Endothelial cell of umbilical vein (primary cell): ENCODE results near the gene ARHGEF9. TPM values are rescaled to one million over a fixed set of nuclear protein-coding genes. Genes with fewer than 3 reads are reported as not detected.

Experiments used
- BruUV-seq: library from RNA; stranded (reverse); fragments of 400-500 nt; replicated peaks from 2 replicates; lab custom pipeline; 2021; lab: Mats Ljungman, UMichigan
- CTCF ChIA-PET: fragments of 300-600, 350-600 bp; sonication (Branson Sonifier 250); formaldehyde crosslinking; loops from one replicate; lab custom pipeline; 2021; ENCODE audit warnings: antibody characterized with exemption, inconsistent platforms; lab: Charles Lee
- POLR2A ChIA-PET: fragments of 300-600, 350-600 bp; sonication (Branson Sonifier 250); formaldehyde crosslinking; loops from one replicate; lab custom pipeline; 2021; ENCODE audit warnings: antibody characterized with exemption, inconsistent platforms; lab: Charles Lee
- DNase-seq: peaks from one replicate; pipeline ENCODE4 v3.0.0-alpha.2; 2011; ENCODE audit warnings: low read depth, low spot score
- FAIRE-seq: peaks from 2 replicates; lab custom pipeline; 2011; peaks lifted over from hg19 to GRCh38; lab: Jason Lieb, UNC
- H2AFZ ChIP-seq: 2 replicates; pipeline ENCODE4 v1.6.0; 2012; ENCODE audit warnings: low read depth, low read length, control low read depth, inconsistent platforms
- H3K27ac ChIP-seq: 2 replicates; pipeline ENCODE4 v1.5.1; 2011; ENCODE audit warnings: low read depth, mild to moderate bottlenecking, control low read depth, low read length, moderate library complexity; ENCODE audit not compliant: insufficient read depth
- H3K27me3 ChIP-seq, 2 experiments: 2 replicates each; pipeline versions ENCODE4 v1.6.0 to v1.6.1; 2011; ENCODE audit warnings: low read length in 2 of 2, mixed read lengths in 1 of 2; ENCODE audit not compliant: control insufficient read depth in 2 of 2, insufficient read depth in 2 of 2
- H3K36me3 ChIP-seq, 2 experiments: 2 replicates in 1 of 2; 3 replicates in 1 of 2; pipeline ENCODE4 v1.5.1; 2011; ENCODE audit warnings: low read length in 2 of 2, mild to moderate bottlenecking in 1 of 2, moderate library complexity in 1 of 2; ENCODE audit not compliant: control insufficient read depth in 2 of 2, insufficient read depth in 2 of 2; ENCODE audit errors: extremely low read depth in 1 of 2
- H3K4me1 ChIP-seq: 3 replicates; pipeline ENCODE4 v1.5.1; 2011; ENCODE audit warnings: mild to moderate bottlenecking, low read length; ENCODE audit not compliant: control insufficient read depth, insufficient read depth; ENCODE audit errors: extremely low read depth
- H3K4me2 ChIP-seq: 2 replicates; pipeline ENCODE4 v1.6.1; 2011; ENCODE audit warnings: low read length, control low read depth, mixed read lengths; ENCODE audit not compliant: insufficient read depth
- H3K4me3 ChIP-seq, 3 experiments: fragments of 200-600 bp in 1 of 3; sonication (generic), shearing (Covaris generic) in 1 of 3; replicated peaks in 1 of 3; 2 replicates each; pipeline ENCODE4 v1.5.1; 2011 to 2016; ENCODE audit warnings: control low read depth in 3 of 3, low read length in 3 of 3, mild to moderate bottlenecking in 2 of 3, inconsistent platforms in 1 of 3, low read depth in 1 of 3, moderate library complexity in 1 of 3; ENCODE audit not compliant: insufficient read depth in 1 of 3
- H3K79me2 ChIP-seq: 2 replicates; pipeline ENCODE4 v1.6.0; 2012; ENCODE audit warnings: low read length, inconsistent platforms; ENCODE audit not compliant: control insufficient read depth, insufficient read depth
- H3K9ac ChIP-seq: replicated peaks from 2 replicates; pipeline ENCODE3; 2011; ENCODE audit warnings: low read length, control low read depth; ENCODE audit not compliant: insufficient read depth; ENCODE audit errors: extremely low read depth
- H3K9me1 ChIP-seq: replicated peaks from 3 replicates; pipeline ENCODE4 v1.6.0; 2011; ENCODE audit warnings: mild to moderate bottlenecking, low read length; ENCODE audit not compliant: control insufficient read depth, insufficient read depth; ENCODE audit errors: extremely low read depth
- H3K9me3 ChIP-seq: replicated peaks from 2 replicates; pipeline ENCODE4 v1.5.1; 2012; ENCODE audit warnings: low read length, inconsistent platforms; ENCODE audit not compliant: control insufficient read depth, insufficient read depth
- H4K20me1 ChIP-seq: replicated peaks from 2 replicates; pipeline ENCODE3; 2011; ENCODE audit warnings: mild to moderate bottlenecking, low read length; ENCODE audit not compliant: control insufficient read depth, insufficient read depth; ENCODE audit errors: extremely low read depth
- CTCF ChIP-seq, 2 donors: IDR thresholded peaks; 1 replicate in 1 of 2; 2 replicates in 1 of 2; pipeline ENCODE4 v1.5.1; 2011; ENCODE audit warnings: low read length in 2 of 2, mild to moderate bottlenecking in 2 of 2, moderate library complexity in 2 of 2, control low read depth in 1 of 2, inconsistent platforms in 1 of 2, low read depth in 1 of 2; ENCODE audit not compliant: insufficient read depth in 1 of 2; ENCODE audit errors: extremely low read depth in 1 of 2
- EZH2 ChIP-seq: IDR thresholded peaks from 2 replicates; pipeline ENCODE4 v1.6.1; 2012; ENCODE audit warnings: borderline replicate concordance, low read depth, mild to moderate bottlenecking, moderate library complexity, low read length, inconsistent platforms; ENCODE audit not compliant: severe bottlenecking
- FOS ChIP-seq: IDR thresholded peaks from 2 replicates; pipeline ENCODE4 v1.6.1; 2011; ENCODE audit warnings: mild to moderate bottlenecking, low read length, moderate library complexity, borderline replicate concordance; ENCODE audit not compliant: insufficient read depth
- GATA2 ChIP-seq: IDR thresholded peaks from 2 replicates; pipeline ENCODE4 v1.7.0; 2011; ENCODE audit warnings: low read depth, mild to moderate bottlenecking, moderate library complexity, mixed read lengths, low read length; ENCODE audit not compliant: insufficient read length, insufficient read depth
- JUN ChIP-seq: IDR thresholded peaks from 2 replicates; pipeline ENCODE4 v1.6.1; 2011; ENCODE audit warnings: borderline replicate concordance, low read depth; ENCODE audit not compliant: insufficient read length, insufficient read depth
- MAX ChIP-seq: IDR thresholded peaks from 2 replicates; pipeline ENCODE4 v1.6.1; 2011; ENCODE audit not compliant: insufficient read depth, insufficient read length
- MYC ChIP-seq: IDR thresholded peaks from one replicate; pipeline ENCODE4 v1.6.1; 2011; ENCODE audit warnings: mild to moderate bottlenecking, low read depth, low read length
- dilution Hi-C: fragments of 300-500 bp; cut with MboI; formaldehyde crosslinking; loops from one replicate; pipeline ENCODE4 v1.15.0; 2019; ENCODE audit warnings: low sequenced_read_pairs; ENCODE audit not compliant: extremely low pct_ligation_motif_present
- intact Hi-C: fragments of 100-400 bp; cut with micrococcal nuclease; formaldehyde crosslinking; loops from one replicate; pipeline ENCODE4 v1.10.0; 2022
- polyA plus RNA-seq, 4 experiments: library from polyadenylated mRNA; depleted of rRNA in 3 of 4; stranded (reverse) in 3 of 4; unstranded in 1 of 4; fragments of >200 nt; gene quantifications; 2 replicates each; pipeline versions ENCODE4 v1.2.1 to v1.2.3, GENCODE V29; 2011 to 2012; ENCODE audit warnings: missing spikeins in 1 of 4
- total RNA-seq: library from RNA; stranded (reverse); gene quantifications from 2 replicates; pipeline ENCODE4 v1.2.3, GENCODE V29; 2021

The ARHGEF9 gene
- total and polyA plus RNA-seq, 2 donors (not counting 3 experiments of a cell fraction or from before 2014, with no cell fraction given) = 6.5 to 12.9 TPM

GRCh38 chrX:63635750-63636149, 149.3 kb downstream of the ARHGEF9 start:
- Histone ChIP-seq H3K9me3 (no peaks in the 10 kb centered on the region), H3K27me3 (no peaks in the 10 kb centered on the region), H3K4me3 (no peak overlapping the region), H3K4me2 (no peak overlapping the region), H3K27ac (no peak overlapping the region), H3K4me1 (no peaks in the 10 kb centered on the region), H3K36me3 (no peaks in the 10 kb centered on the region), H3K9me1 (no peaks in the 10 kb centered on the region), H3K79me2 (no peaks in the 10 kb centered on the region), H2AFZ (no peak overlapping the region), H3K9ac (no peak overlapping the region), H4K20me1 (no peaks in the 10 kb centered on the region)
- intact Hi-C loops = no loop called here
- no peak for FAIRE-seq
- no peak for DNase-seq
- dilution Hi-C loops = no loop called here
- ChIA-PET CTCF (no interaction called here), POLR2A (no interaction called here)
- BruUV-seq = no TSS peak
- TF ChIP-seq FOS = no peak
- TF ChIP-seq CTCF (IDR thresholded peaks at IDR 0.05; ENCODE audit: extremely low read depth in 1 of 2, insufficient read depth in 1 of 2, low read depth in 1 of 2, low read length in 2 of 2) = no peak
- no peak for TF ChIP-seq MYC
- TF ChIP-seq MAX = no peak
- TF ChIP-seq EZH2 = no peak
- no peak for TF ChIP-seq GATA2
- TF ChIP-seq JUN = no peak
